Spinal cord (tissue), 10 donors: ENCODE measurements around the gene CLDN14. TPM values are rescaled to one million over a fixed set of nuclear protein-coding genes. Genes with fewer than 3 reads are reported as not detected.

Experiments used
- DNase-seq, 6 donors: peaks; one replicate each; pipeline versions ENCODE4 v3.0.0 to v3.0.0-alpha.2; 2013 to 2015; ENCODE audit warnings: low spot score in 6 of 6, low read depth in 4 of 6
- H3K27ac ChIP-seq: one replicate; pipeline ENCODE4 v1.5.1; 2013; ENCODE audit warnings: low read depth, low read length, control low read depth
- H3K27me3 ChIP-seq: one replicate; pipeline ENCODE4 v1.6.1; 2013; ENCODE audit warnings: low read length; ENCODE audit not compliant: control insufficient read depth, insufficient read depth
- H3K36me3 ChIP-seq: one replicate; pipeline ENCODE4 v1.6.1; 2013; ENCODE audit warnings: low read length; ENCODE audit not compliant: control insufficient read depth, insufficient read depth
- H3K4me1 ChIP-seq: one replicate; pipeline ENCODE4 v1.6.1; 2013; ENCODE audit warnings: low read length; ENCODE audit not compliant: control insufficient read depth, insufficient read depth
- H3K4me3 ChIP-seq: one replicate; pipeline ENCODE4 v1.5.1; 2013; ENCODE audit warnings: low read depth, low read length, control low read depth
- H3K9me3 ChIP-seq: one replicate; pipeline ENCODE4 v1.6.1; 2013; ENCODE audit warnings: low read length; ENCODE audit not compliant: control insufficient read depth, insufficient read depth
- WGBS: methylation state at CpG from one replicate; pipeline ENCODE4 v1.1.5; 2013; ENCODE audit warnings: missing lambda C conversion rate; ENCODE audit not compliant: insufficient coverage; 5-methylcytosine and 5-hydroxymethylcytosine counted together
- polyA plus RNA-seq, 2 donors: library from polyadenylated mRNA; unstranded; fragments of 120-200 nt; gene quantifications; one replicate each; pipeline ENCODE4 v1.2.1, GENCODE V29; 2013; ENCODE audit not compliant: insufficient read length in 2 of 2
- total RNA-seq, 2 donors: library from RNA; depleted of rRNA in 1 of 2; stranded (reverse); fragments of 120-200 nt in 1 of 2; fragments of >200 nt in 1 of 2; gene quantifications; one replicate each; pipeline versions ENCODE4 v1.2.3 to v1.2.4, GENCODE V29; 2013 to 2014
- donor health status: healthy.

Gene CLDN14
- total and polyA plus RNA-seq, 4 donors = 0.29 to 0.56 TPM; not detected in 2

- peak in 1 of 6 donors; percentile 29 for DNase-seq
- WGBS = 49% methylated on average over 18 of the region's 22 CpGs
- no peak overlapping the region for H3K4me3 ChIP-seq
Measured at GRCh38 chr21:36429947-36430546, 49.9 kb downstream of the CLDN14 start.

DNA sequence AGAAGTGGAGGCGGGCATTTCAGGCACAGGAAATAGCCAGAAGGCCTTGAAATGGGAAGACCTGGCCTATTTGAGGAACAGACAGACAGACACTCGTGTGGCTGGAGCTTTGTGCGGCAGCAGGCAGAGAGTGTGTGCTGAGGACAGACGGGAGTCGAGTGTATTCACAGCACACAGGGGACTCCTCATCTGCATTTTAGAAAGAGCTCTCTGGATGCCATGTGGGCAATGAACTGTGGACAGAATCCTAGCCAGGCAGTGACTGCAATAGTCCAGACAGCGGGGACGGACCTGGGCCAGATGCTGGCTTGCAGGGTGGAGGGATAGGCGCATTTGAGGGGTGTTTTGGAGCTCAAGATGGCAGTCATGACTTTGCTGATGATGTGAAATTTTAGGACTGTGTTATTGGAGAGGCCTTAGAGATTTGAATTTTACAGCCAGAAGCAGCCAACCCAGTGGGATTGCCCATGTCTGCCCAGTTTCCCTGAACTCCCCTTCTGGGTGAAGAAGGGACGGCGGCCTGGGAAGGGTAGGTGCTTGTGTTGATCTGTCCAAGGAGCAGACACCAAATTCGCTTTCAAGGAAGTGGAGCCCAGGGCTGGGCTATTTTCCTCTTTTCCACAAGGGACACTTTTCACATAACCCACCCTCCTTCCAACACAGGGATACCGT, 51.0 kb downstream of the CLDN14 start:
- Histone ChIP-seq H3K27ac (no peak overlapping the region), H3K9me3 (no peaks in the 10 kb centered on the region), H3K27me3 (no peaks in the 10 kb centered on the region), H3K4me1 (peaks cover 6% of the 10 kb centered on the region), H3K36me3 (no peaks in the 10 kb centered on the region), H3K4me3 (no peak overlapping the region)
- WGBS = 59% methylated on average over 11 of the region's 12 CpGs
- no peak for DNase-seq

More at GRCh38 chr21:36429947-36430546, 49.9 kb downstream of the CLDN14 start:
- Histone ChIP-seq H3K9me3 (no peaks in the 10 kb centered on the region), H3K27me3 (no peaks in the 10 kb centered on the region), H3K27ac (no peak overlapping the region), H3K36me3 (no peaks in the 10 kb centered on the region), H3K4me1 (peaks cover 6% of the 10 kb centered on the region)

- no peak overlapping the region for H3K4me3 ChIP-seq
- H3K27ac ChIP-seq = no peak overlapping the region
- DNase-seq = no peak
- no peaks in the 10 kb centered on the region for H3K9me3 ChIP-seq
- no peaks in the 10 kb centered on the region for H3K36me3 ChIP-seq
- WGBS = 100% methylated on average over 3 of the region's 4 CpGs
- peaks cover 6% of the 10 kb centered on the region for H3K4me1 ChIP-seq
- no peaks in the 10 kb centered on the region for H3K27me3 ChIP-seq
Measured at GRCh38 chr21:36427502-36427901, 52.4 kb downstream of the CLDN14 start.

- Histone ChIP-seq H3K4me3 (no peak overlapping the region), H3K9me3 (no peaks in the 10 kb centered on the region), H3K36me3 (no peaks in the 10 kb centered on the region), H3K4me1 (peaks cover 6% of the 10 kb centered on the region), H3K27me3 (no peaks in the 10 kb centered on the region), H3K27ac (no peak overlapping the region)
- no peak for DNase-seq
- WGBS = 54% methylated on average over 9 of the region's 9 CpGs
Measured at GRCh38 chr21:36425286-36425685, 54.6 kb downstream of the CLDN14 start.

DNA sequence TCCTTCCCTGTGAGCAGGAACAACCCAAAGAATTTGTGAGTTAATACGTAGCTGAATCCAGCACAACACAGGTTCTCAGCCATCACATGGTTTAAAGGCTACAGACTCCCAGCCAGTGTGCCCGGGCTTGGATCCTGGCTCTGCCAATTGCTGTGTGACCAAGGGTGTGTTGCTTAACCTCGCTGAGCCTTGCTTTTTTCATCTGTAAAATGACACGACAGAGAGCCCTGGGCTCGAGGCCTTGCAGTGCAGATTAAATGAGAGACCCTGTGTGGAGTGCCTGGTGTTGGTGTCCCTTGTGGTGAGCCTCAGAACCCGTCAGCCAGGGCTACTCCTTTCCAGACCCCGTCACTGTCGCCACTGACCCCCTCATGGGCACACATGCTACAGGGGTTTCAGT, 55.3 kb downstream of the CLDN14 start:
- Histone ChIP-seq H3K9me3 (no peaks in the 10 kb centered on the region), H3K4me1 (peaks cover 10% of the 10 kb centered on the region), H3K4me3 (no peak overlapping the region), H3K27ac (no peak overlapping the region), H3K27me3 (no peaks in the 10 kb centered on the region), H3K36me3 (no peaks in the 10 kb centered on the region)
- DNase-seq = no peak
- 87% methylated on average over 7 of the region's 8 CpGs for WGBS

DNA sequence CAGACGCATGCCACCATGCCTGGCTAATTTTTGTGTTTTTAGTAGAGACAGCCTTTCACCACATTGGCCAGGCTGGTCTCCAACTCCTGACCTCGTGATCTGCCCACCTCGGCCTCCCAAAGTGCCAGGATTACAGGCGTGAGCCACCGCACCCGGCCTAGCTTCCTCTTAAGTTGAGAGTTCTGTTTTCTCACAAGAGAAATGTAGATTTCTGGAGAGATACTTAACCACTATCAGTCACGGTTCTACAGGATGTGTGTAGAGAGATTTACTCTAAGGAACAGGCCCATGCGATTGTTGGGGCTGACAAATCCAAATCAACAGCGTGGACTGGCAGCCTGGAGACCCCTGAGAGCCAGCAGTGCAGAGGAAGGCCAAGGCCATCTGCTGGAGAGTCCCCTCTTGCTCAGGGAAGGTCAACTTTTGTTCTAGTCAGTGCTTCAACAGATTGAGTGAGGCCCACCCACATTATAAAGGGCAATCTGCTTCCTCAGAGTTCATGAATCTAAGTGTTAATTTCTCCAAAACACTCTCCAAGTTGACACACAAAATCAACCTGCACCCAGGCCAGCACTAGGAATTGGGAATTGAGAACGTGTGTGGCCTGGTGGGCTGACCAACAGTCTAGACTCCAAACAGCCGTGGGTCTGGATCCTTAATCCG, 56.0 kb downstream of the CLDN14 start:
- H3K9me3 ChIP-seq = no peaks in the 10 kb centered on the region
- no peak overlapping the region for H3K27ac ChIP-seq
- no peak overlapping the region for H3K4me3 ChIP-seq
- 88% methylated on average over 10 of the region's 12 CpGs for WGBS
- no peaks in the 10 kb centered on the region for H3K27me3 ChIP-seq
- no peak for DNase-seq
- peaks cover 7% of the 10 kb centered on the region for H3K4me1 ChIP-seq
- H3K36me3 ChIP-seq = no peaks in the 10 kb centered on the region

GRCh38 chr21:36422279-36423098, 57.4 kb downstream of the CLDN14 start:
- no peak overlapping the region for H3K27ac ChIP-seq
- 52% methylated on average over 25 of the region's 28 CpGs for WGBS
- DNase-seq = no peak
- no peak overlapping the region for H3K4me3 ChIP-seq
- H3K36me3 ChIP-seq = no peaks in the 10 kb centered on the region
- H3K4me1 ChIP-seq = peaks cover 3% of the 10 kb centered on the region
- H3K27me3 ChIP-seq = no peaks in the 10 kb centered on the region
- no peaks in the 10 kb centered on the region for H3K9me3 ChIP-seq

DNA sequence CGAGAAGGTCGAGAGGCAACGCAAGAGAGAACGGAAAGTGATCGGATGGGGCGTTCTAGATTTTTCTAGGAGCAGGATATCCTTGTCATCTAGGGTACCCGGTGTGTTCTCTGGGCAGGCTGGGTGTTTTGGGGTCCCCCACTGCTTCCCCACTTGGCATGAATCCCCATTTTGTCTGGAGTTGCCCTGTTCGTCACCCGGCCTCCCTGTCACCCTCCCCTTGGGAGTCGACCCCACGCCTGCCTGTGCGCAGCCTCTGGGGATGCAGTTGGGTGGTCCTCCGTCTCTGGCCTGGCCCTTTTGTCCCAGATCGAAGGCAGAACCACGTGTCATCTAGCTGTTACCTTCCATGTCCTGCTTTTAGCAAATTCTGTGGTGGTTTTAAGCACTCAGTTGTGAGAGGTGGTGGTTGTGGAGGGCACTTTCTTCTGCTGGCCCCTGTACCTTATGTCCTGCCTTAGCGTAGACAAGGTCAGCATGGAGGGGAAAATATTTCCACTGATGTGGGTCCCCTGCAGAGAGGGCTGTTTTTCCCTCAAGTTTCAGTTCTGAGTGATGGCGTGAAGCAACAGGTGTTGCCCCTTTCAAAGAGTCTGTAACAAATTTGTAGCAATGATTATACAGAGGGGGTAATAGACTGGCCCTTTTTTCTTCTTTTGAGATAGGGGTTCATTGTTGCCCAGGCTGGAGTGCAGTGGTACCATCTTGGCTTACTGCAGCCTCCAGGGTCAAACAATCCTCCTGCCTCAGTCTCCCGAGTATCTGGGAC, 59.2 kb downstream of the CLDN14 start:
- DNase-seq = no peak
- peaks cover 3% of the 10 kb centered on the region for H3K4me1 ChIP-seq
- 84% methylated on average over 18 of the region's 18 CpGs for WGBS

GRCh38 chr21:36419996-36420395, 59.9 kb downstream of the CLDN14 start:
- 0% methylated on average over 1 of the region's 8 CpGs for WGBS
- Histone ChIP-seq H3K27ac (no peak overlapping the region), H3K9me3 (no peaks in the 10 kb centered on the region), H3K27me3 (no peaks in the 10 kb centered on the region), H3K36me3 (peaks cover 8% of the 10 kb centered on the region), H3K4me3 (no peak overlapping the region), H3K4me1 (peaks cover 3% of the 10 kb centered on the region)
- peak; percentile 12 to 91 (median 62) for DNase-seq

More for the DNA sequence above, 59.2 kb downstream of the CLDN14 start:
- Histone ChIP-seq H3K27ac (no peak overlapping the region), H3K4me3 (no peak overlapping the region), H3K9me3 (no peaks in the 10 kb centered on the region), H3K36me3 (peaks cover 3% of the 10 kb centered on the region), H3K27me3 (no peaks in the 10 kb centered on the region)
